Subcutaneous adipose tissue (tissue), 4 donors: ENCODE data around the gene PSMC3IP. TPM values are rescaled to one million over a fixed set of nuclear protein-coding genes. Genes with fewer than 3 reads are reported as not detected.

Experiments
- total RNA-seq, 4 donors: library from RNA; depleted of rRNA; stranded (reverse); fragments of >200 nt; gene quantifications; one replicate each; pipeline ENCODE4 v1.1.0, GENCODE V29; 2016
- TF ChIP-seq, protein P1 (sequence below): fragments of 450-650 bp; IDR thresholded peaks from one replicate; pipeline ENCODE4 v1.5.1; 2016; ENCODE audit warnings: low read depth, mild to moderate bottlenecking, control low read depth, antibody characterized with exemption, moderate library complexity

Gene PSMC3IP
- total RNA-seq, 4 donors from 2014 or later, result 1.1 to 4.0 (median 3.6) TPM

- TF ChIP-seq, protein P1, sequence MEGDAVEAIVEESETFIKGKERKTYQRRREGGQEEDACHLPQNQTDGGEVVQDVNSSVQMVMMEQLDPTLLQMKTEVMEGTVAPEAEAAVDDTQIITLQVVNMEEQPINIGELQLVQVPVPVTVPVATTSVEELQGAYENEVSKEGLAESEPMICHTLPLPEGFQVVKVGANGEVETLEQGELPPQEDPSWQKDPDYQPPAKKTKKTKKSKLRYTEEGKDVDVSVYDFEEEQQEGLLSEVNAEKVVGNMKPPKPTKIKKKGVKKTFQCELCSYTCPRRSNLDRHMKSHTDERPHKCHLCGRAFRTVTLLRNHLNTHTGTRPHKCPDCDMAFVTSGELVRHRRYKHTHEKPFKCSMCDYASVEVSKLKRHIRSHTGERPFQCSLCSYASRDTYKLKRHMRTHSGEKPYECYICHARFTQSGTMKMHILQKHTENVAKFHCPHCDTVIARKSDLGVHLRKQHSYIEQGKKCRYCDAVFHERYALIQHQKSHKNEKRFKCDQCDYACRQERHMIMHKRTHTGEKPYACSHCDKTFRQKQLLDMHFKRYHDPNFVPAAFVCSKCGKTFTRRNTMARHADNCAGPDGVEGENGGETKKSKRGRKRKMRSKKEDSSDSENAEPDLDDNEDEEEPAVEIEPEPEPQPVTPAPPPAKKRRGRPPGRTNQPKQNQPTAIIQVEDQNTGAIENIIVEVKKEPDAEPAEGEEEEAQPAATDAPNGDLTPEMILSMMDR, result no peak
These were observed 34.5 kb upstream of the PSMC3IP start for GRCh38 chr17:42612013-42612412.

DNA sequence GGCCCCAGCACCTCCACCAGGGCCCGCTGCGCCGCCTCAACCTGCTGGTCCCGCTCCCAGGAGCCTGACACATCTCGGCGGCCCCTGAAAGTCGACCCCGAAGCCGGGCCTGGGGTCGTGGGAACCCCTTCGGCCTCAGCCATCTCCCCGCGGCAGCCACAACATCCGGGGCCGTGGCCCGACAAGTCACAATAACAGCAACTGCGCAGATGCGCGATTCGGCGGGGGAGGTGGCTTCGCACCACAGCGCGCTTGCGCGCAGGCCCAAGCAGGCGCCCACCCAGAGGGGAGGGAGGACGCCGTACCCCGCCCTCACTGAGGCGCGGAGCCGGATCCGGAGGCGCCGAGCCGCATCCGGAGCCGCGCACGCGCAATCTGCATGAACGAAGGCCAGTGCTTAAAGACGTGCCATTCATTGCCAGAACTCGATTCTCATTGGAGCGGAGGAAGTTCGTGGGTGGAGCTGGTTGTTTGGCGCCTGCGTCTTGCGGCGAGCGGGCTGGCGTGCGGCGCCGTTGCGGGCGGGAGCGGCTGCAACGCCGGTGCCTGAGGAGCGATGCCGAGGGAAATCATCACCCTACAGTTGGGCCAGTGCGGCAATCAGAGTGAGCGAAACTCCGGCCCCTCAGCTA, 31.8 kb upstream of the PSMC3IP start, which contains the start of the genes RETREG3 and TUBG1:
Gene RETREG3, minus strand, starts transcription at position 193 of the 632 bp plus-strand sequence. Its CDS starts 50 bp downstream, at position 143.
Gene TUBG1, plus strand, starts transcription at position 502 of the 632 bp plus-strand sequence. Its CDS starts 55 bp downstream, at position 557.
- TF ChIP-seq, protein P1, result no peak

- TF ChIP-seq, protein P1, result no peak
These were observed 31.0 kb upstream of the PSMC3IP start for GRCh38 chr17:42608305-42609181.

- TF ChIP-seq, protein P1, result no peak
These were observed 30.2 kb upstream of the PSMC3IP start for GRCh38 chr17:42607769-42608168.

DNA sequence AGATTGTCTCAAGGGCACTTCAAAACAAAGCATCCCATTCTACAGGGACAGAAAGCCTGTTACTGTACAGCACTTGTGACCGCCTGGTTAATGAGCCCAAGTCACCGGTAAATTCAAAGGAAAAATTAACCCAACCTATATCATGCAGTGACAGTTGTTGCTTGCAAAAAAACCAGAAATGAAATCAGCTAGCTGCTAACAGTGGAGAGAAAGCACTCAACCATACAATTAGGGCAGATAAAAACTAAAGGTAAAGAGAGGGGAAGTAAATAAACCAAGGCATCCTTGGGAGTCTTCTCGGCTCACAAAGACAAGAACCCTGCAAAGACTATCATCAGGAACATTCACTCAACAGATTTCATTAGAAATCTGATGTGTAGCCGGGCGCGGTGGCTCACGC, 25.8 kb upstream of the PSMC3IP start:
- TF ChIP-seq, protein P1, result no peak

- TF ChIP-seq, protein P1, result no peak
These were observed 21.4 kb upstream of the PSMC3IP start for GRCh38 chr17:42598905-42599304.

DNA sequence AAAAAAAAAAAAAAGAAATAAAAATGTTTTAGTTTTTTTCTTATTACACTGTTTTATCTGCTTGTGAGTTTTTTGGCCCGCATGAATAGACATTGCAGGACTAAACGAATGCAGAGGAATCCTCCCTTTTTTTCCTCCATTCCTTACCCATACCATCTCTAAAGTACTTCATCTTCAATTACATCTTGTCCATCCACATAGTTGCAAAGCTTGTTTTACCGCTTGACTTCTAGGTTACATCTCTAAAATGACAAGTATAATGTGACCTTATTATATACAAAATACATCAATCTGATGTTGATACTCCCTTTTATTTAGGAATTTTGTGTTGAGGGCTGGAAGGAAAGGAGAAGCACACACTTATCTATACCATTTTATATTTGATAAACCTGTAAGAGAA, 18.9 kb upstream of the PSMC3IP start:
- TF ChIP-seq, protein P1, result no peak
